ENCODE results near the gene RNF19B.

The RNF19B gene

GRCh38 chr1:32933742-32934322 lies 30.8 kb downstream of the RNF19B start:
- no peak for TF ChIP-seq CTCF (IDR thresholded peaks at IDR 0.05; ENCODE audit: borderline replicate concordance, insufficient read depth, low read depth, low read length)
- no peak overlapping the region for H3K4me3 ChIP-seq (ENCODE audit: low read depth, low read length)

- TF ChIP-seq CTCF (IDR thresholded peaks at IDR 0.05; ENCODE audit: borderline replicate concordance, insufficient read depth, low read depth, low read length), result no peak
These were observed 32.8 kb downstream of the RNF19B start for GRCh38 chr1:32931760-32932159.

GRCh38 chr1:32929366-32929765 lies 35.2 kb downstream of the RNF19B start:
- no peak overlapping the region for H3K4me3 ChIP-seq (ENCODE audit: low read depth, low read length)
- no peak for TF ChIP-seq CTCF (IDR thresholded peaks at IDR 0.05; ENCODE audit: borderline replicate concordance, insufficient read depth, low read depth, low read length)

More at GRCh38 chr1:32931760-32932159, 32.8 kb downstream of the RNF19B start:
- no peak overlapping the region for H3K4me3 ChIP-seq (ENCODE audit: low read depth, low read length)

GRCh38 chr1:32928715-32929114 lies 35.9 kb downstream of the RNF19B start:
- no peak for TF ChIP-seq CTCF (IDR thresholded peaks at IDR 0.05; ENCODE audit: borderline replicate concordance, insufficient read depth, low read depth, low read length)

GRCh38 chr1:32928285-32928684 lies 36.3 kb downstream of the RNF19B start:
- no peak overlapping the region for H3K4me3 ChIP-seq (ENCODE audit: low read depth, low read length)
- TF ChIP-seq CTCF (IDR thresholded peaks at IDR 0.05; ENCODE audit: borderline replicate concordance, insufficient read depth, low read depth, low read length), result no peak

More at GRCh38 chr1:32928715-32929114, 35.9 kb downstream of the RNF19B start:
- no peak overlapping the region for H3K4me3 ChIP-seq (ENCODE audit: low read depth, low read length)

- no peak overlapping the region for H3K4me3 ChIP-seq (ENCODE audit: low read depth, low read length)
- no peak for TF ChIP-seq CTCF (IDR thresholded peaks at IDR 0.05; ENCODE audit: borderline replicate concordance, insufficient read depth, low read depth, low read length)
These were observed 37.2 kb downstream of the RNF19B start for GRCh38 chr1:32927441-32927840.

GRCh38 chr1:32926562-32926961 lies 38.0 kb downstream of the RNF19B start:
- no peak for TF ChIP-seq CTCF (IDR thresholded peaks at IDR 0.05; ENCODE audit: borderline replicate concordance, insufficient read depth, low read depth, low read length)
- no peak overlapping the region for H3K4me3 ChIP-seq (ENCODE audit: low read depth, low read length)

Measured in GM12875 (cell line).